ENCODE results near the gene LRMDA. TPM values are rescaled to one million over a fixed set of nuclear protein-coding genes. Genes with fewer than 3 reads are reported as not detected.

LRMDA gene
- total RNA-seq, 1 donor from 2014 or later = 0.19 TPM

DNA sequence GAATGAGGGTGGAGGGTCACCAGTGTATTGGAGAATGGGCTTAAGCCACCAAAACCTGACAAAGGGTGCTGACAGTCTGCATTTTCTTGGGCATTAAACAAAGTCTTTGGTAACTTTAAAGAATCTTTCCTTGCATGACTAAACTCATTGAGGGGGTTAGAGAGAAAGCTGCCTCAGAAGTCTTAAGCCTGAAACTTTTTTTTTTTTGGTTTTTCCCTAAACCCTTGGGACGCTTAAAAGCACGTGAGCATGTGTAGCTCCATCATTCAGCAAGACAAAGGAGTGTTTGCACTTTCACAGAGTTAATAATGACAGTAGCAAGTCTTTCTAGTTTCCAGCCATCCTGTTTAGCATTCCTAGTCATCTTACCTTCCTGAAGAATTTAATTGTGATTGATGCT, 110.7 kb downstream of the LRMDA start:
- no peak for DNase-seq (ENCODE audit: extremely low spot score, unreplicated experiment)
- H3K27me3 Mint-ChIP-seq (ENCODE audit: unreplicated experiment) = peaks cover 55% of the 10 kb centered on the region
- no peak overlapping the region for H3K27ac Mint-ChIP-seq (ENCODE audit: unreplicated experiment)
- no peaks in the 10 kb centered on the region for H3K9me3 Mint-ChIP-seq (ENCODE audit: unreplicated experiment)
- H3K4me1 Mint-ChIP-seq (ENCODE audit: unreplicated experiment) = peaks cover 20% of the 10 kb centered on the region
- TF ChIP-seq, protein P1, sequence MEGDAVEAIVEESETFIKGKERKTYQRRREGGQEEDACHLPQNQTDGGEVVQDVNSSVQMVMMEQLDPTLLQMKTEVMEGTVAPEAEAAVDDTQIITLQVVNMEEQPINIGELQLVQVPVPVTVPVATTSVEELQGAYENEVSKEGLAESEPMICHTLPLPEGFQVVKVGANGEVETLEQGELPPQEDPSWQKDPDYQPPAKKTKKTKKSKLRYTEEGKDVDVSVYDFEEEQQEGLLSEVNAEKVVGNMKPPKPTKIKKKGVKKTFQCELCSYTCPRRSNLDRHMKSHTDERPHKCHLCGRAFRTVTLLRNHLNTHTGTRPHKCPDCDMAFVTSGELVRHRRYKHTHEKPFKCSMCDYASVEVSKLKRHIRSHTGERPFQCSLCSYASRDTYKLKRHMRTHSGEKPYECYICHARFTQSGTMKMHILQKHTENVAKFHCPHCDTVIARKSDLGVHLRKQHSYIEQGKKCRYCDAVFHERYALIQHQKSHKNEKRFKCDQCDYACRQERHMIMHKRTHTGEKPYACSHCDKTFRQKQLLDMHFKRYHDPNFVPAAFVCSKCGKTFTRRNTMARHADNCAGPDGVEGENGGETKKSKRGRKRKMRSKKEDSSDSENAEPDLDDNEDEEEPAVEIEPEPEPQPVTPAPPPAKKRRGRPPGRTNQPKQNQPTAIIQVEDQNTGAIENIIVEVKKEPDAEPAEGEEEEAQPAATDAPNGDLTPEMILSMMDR (IDR thresholded peaks at IDR 0.05) = no peak
- no peak overlapping the region for H3K4me3 Mint-ChIP-seq (ENCODE audit: unreplicated experiment)
- H3K36me3 Mint-ChIP-seq (ENCODE audit: unreplicated experiment) = no peaks in the 10 kb centered on the region

DNA sequence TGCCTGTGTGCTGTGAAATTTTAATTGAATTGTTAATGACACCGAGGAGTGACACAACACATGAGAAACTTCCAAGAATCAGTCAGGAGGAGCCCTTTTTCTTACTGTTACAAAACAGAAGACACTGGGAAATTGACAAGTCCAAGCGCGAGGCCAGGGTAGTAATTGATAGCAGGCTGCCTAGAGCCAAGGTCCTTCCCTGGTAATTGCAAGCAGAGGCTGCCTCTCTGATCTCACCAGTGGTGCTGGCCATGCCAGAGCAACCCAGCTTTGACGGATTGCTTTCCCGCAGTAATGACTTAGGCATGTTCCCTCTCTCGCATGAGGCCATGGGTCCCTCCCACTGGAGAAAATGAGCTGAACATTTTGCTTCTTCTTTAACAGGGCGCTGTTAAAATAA, 111.5 kb downstream of the LRMDA start:
- Mint-ChIP-seq H3K9me3 (ENCODE audit: unreplicated experiment) (no peaks in the 10 kb centered on the region), H3K27ac (ENCODE audit: unreplicated experiment) (no peak overlapping the region), H3K27me3 (ENCODE audit: unreplicated experiment) (peaks cover 49% of the 10 kb centered on the region), H3K36me3 (ENCODE audit: unreplicated experiment) (no peaks in the 10 kb centered on the region), H3K4me1 (ENCODE audit: unreplicated experiment) (peaks cover 20% of the 10 kb centered on the region), H3K4me3 (ENCODE audit: unreplicated experiment) (no peak overlapping the region)
- TF ChIP-seq, protein P1 (IDR thresholded peaks at IDR 0.05) = no peak
- no peak for DNase-seq (ENCODE audit: extremely low spot score, unreplicated experiment)

DNA sequence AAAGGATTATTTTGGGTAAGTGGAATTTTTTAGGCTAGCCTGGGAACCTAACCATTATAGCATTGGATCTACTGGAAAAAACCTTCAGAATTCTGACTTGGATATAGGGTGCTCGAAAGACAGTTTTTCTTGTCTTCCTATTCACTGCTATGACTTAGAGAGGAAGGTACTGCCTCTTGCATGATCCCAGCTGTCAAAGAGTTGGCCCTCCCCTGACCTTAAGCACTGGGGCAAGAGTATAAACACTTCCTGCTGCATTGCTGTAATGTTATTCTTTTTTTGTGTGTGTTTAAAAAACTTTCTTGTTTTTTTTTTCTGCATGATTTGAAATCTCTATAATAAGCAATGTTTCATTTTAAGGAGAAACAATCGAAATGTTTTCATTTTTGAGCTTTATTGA, 113.0 kb downstream of the LRMDA start:
- Mint-ChIP-seq H3K27ac (ENCODE audit: unreplicated experiment) (no peak overlapping the region), H3K4me1 (ENCODE audit: unreplicated experiment) (peaks cover 10% of the 10 kb centered on the region), H3K4me3 (ENCODE audit: unreplicated experiment) (no peak overlapping the region), H3K27me3 (ENCODE audit: unreplicated experiment) (peaks cover 34% of the 10 kb centered on the region), H3K9me3 (ENCODE audit: unreplicated experiment) (no peaks in the 10 kb centered on the region), H3K36me3 (ENCODE audit: unreplicated experiment) (no peaks in the 10 kb centered on the region)
- TF ChIP-seq, protein P1 (IDR thresholded peaks at IDR 0.05) = no peak
- no peak for DNase-seq (ENCODE audit: extremely low spot score, unreplicated experiment)

DNA sequence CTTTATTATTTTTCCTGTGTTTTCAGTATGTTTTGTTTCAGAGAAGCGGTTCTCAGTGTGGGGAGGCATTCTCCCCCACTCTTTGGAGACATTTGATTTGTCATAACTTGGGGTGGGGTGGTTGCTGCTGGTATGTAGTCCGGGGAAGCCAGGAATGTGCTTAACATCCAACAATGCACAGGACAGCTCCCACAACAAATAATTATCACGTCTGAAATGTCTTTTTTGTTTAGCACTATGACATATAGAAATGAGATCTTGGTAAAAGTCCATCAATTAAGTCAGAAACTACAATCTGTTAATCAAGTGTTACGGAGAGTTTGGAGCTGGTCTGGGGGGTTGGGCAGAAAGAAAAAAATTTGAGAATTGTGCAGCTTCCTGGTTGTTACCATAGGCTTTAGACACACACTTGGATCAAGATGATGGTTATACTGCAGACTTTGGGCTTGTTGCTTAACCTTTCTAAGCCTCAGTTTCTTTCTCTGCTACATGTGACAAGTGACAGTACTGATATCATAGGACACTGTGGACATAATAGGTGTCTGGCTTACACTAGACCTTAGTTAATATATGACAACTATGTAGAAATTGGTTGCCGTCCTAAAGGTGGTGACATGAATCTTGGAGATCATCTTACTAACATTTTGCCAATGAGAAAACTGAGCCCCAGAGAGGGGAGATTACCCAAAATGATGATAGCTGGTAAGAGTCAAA, 113.7 kb downstream of the LRMDA start:
- TF ChIP-seq, protein P1 (IDR thresholded peaks at IDR 0.05) = no peak
- Mint-ChIP-seq H3K4me1 (ENCODE audit: unreplicated experiment) (peaks cover 7% of the 10 kb centered on the region), H3K27ac (ENCODE audit: unreplicated experiment) (no peak overlapping the region), H3K36me3 (ENCODE audit: unreplicated experiment) (no peaks in the 10 kb centered on the region), H3K27me3 (ENCODE audit: unreplicated experiment) (peaks cover 27% of the 10 kb centered on the region), H3K4me3 (ENCODE audit: unreplicated experiment) (no peak overlapping the region), H3K9me3 (ENCODE audit: unreplicated experiment) (peaks cover 4% of the 10 kb centered on the region)
- no peak for DNase-seq (ENCODE audit: extremely low spot score, unreplicated experiment)

DNA sequence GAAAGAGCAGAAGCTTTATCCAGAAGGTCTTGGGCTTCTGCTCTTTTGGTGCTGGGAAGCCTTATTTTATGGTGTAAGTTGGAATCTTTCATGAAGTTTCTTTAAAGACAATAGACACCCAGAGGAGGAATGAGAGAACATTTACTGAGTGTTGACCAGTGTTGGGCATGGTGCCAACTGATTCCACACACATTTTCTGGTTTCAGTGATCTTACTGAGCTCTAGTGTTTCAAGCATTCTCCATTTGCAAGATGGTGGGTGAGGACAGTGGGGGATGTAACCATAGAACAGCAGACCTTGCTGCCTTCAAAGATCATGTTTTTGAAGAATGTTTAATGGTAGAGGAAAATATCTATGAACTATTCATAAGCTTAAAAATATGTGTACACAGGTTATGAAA, 114.6 kb downstream of the LRMDA start:
- no peak overlapping the region for H3K27ac Mint-ChIP-seq (ENCODE audit: unreplicated experiment)
- peaks cover 23% of the 10 kb centered on the region for H3K27me3 Mint-ChIP-seq (ENCODE audit: unreplicated experiment)

More for the DNA sequence above, 114.6 kb downstream of the LRMDA start:
- DNase-seq (ENCODE audit: extremely low spot score, unreplicated experiment) = no peak
- peaks cover 8% of the 10 kb centered on the region for H3K9me3 Mint-ChIP-seq (ENCODE audit: unreplicated experiment)
- peaks cover 7% of the 10 kb centered on the region for H3K4me1 Mint-ChIP-seq (ENCODE audit: unreplicated experiment)
- H3K4me3 Mint-ChIP-seq (ENCODE audit: unreplicated experiment) = no peak overlapping the region
- TF ChIP-seq, protein P1 (IDR thresholded peaks at IDR 0.05) = no peak
- no peaks in the 10 kb centered on the region for H3K36me3 Mint-ChIP-seq (ENCODE audit: unreplicated experiment)
